H9 (cell line): ENCODE measurements around the gene SPRED2. TPM values are rescaled to one million over a fixed set of nuclear protein-coding genes. Genes with fewer than 3 reads are reported as not detected.
"Not testable (repeated sequence)": the region's sequence is repeated elsewhere in the genome, so short reads cannot be mapped to it uniquely, and the experiment has no call there.

ENCODE experiments used
- DNase-seq: peaks from one replicate; pipeline ENCODE4 v3.0.0-alpha.2; 2017
- H2AFZ ChIP-seq: one replicate; pipeline ENCODE4 v1.6.1; 2013; ENCODE audit warnings: mild to moderate bottlenecking, low read length, control low read depth, moderate library complexity
- H2AK5ac ChIP-seq: 2 replicates; pipeline ENCODE4 v1.6.1; 2013; ENCODE audit warnings: low read length, control low read depth, mixed read lengths; ENCODE audit not compliant: insufficient read length
- H2BK120ac ChIP-seq: one replicate; pipeline ENCODE4 v1.6.1; 2013; ENCODE audit warnings: low read depth, mild to moderate bottlenecking, low read length, control low read depth, inconsistent platforms; ENCODE audit not compliant: poor library complexity, severe bottlenecking
- H2BK12ac ChIP-seq: 2 replicates; pipeline ENCODE4 v1.6.1; 2013; ENCODE audit warnings: low read length, control low read depth, mixed read lengths, low read depth; ENCODE audit not compliant: insufficient read length
- H2BK15ac ChIP-seq: 2 replicates; pipeline ENCODE4 v1.6.1; 2013; ENCODE audit warnings: low read depth, low read length, control low read depth
- H2BK20ac ChIP-seq: one replicate; pipeline ENCODE4 v1.6.1; 2013; ENCODE audit warnings: low read depth, mild to moderate bottlenecking, low read length, control low read depth, inconsistent platforms; ENCODE audit not compliant: poor library complexity, severe bottlenecking
- H2BK5ac ChIP-seq: 2 replicates; pipeline ENCODE4 v1.6.1; 2013; ENCODE audit warnings: low read length, control low read depth, mixed read lengths; ENCODE audit not compliant: insufficient read length
- H3K14ac ChIP-seq: 2 replicates; pipeline ENCODE4 v1.6.1; 2013; ENCODE audit warnings: low read length, control low read depth; ENCODE audit not compliant: insufficient read depth
- H3K18ac ChIP-seq: 2 replicates; pipeline ENCODE4 v1.6.1; 2013; ENCODE audit warnings: low read depth, mild to moderate bottlenecking, mixed read lengths, low read length, control low read depth; ENCODE audit not compliant: insufficient read length
- H3K23ac ChIP-seq: 2 replicates; pipeline ENCODE4 v1.6.1; 2013; ENCODE audit warnings: low read length, control low read depth, mixed read lengths, low read depth; ENCODE audit not compliant: insufficient read length
- H3K23me2 ChIP-seq: 2 replicates; pipeline ENCODE4 v1.6.1; 2013; ENCODE audit warnings: low read depth, mild to moderate bottlenecking, mixed read lengths, low read length, control low read depth; ENCODE audit not compliant: insufficient read length, poor library complexity, severe bottlenecking
- H3K27ac ChIP-seq: 2 replicates; pipeline ENCODE4 v1.5.1; 2013; ENCODE audit warnings: low read length, control low read depth, mixed read lengths, low read depth; ENCODE audit not compliant: insufficient read length
- H3K27me3 ChIP-seq: 2 replicates; pipeline ENCODE4 v1.6.1; 2013; ENCODE audit warnings: low read length, control low read depth, inconsistent platforms; ENCODE audit not compliant: insufficient read depth
- H3K4ac ChIP-seq: 2 replicates; pipeline ENCODE4 v1.6.1; 2013; ENCODE audit warnings: low read depth, mild to moderate bottlenecking, control low read depth, inconsistent platforms, low read length, moderate library complexity
- H3K4me1 ChIP-seq: 2 replicates; pipeline ENCODE4 v1.6.1; 2013; ENCODE audit warnings: low read length, control low read depth, inconsistent platforms; ENCODE audit not compliant: insufficient read depth
- H3K4me2 ChIP-seq: 2 replicates; pipeline ENCODE4 v1.6.1; 2013; ENCODE audit warnings: low read length, control low read depth, mixed read lengths; ENCODE audit not compliant: insufficient read length, insufficient read depth
- H3K56ac ChIP-seq: 2 replicates; pipeline ENCODE4 v1.6.1; 2013; ENCODE audit warnings: low read depth, mild to moderate bottlenecking, mixed read lengths, low read length, control low read depth; ENCODE audit not compliant: insufficient read length
- H3K79me1 ChIP-seq: 2 replicates; pipeline ENCODE4 v1.6.1; 2013; ENCODE audit warnings: low read depth, mild to moderate bottlenecking, moderate library complexity, low read length, control low read depth, inconsistent platforms; ENCODE audit not compliant: insufficient read depth, poor library complexity, severe bottlenecking
- H3K79me2 ChIP-seq: 2 replicates; pipeline ENCODE4 v1.6.1; 2013; ENCODE audit warnings: low read length, control low read depth, inconsistent platforms; ENCODE audit not compliant: insufficient read depth
- H3K9ac ChIP-seq: 2 replicates; pipeline ENCODE4 v1.6.1; 2013; ENCODE audit warnings: low read length, control low read depth, mixed read lengths; ENCODE audit not compliant: insufficient read length; ENCODE audit errors: extremely low read depth
- H3K9me3 ChIP-seq: one replicate; pipeline ENCODE4 v1.6.1; 2013; ENCODE audit warnings: low read depth, low read length, inconsistent platforms; ENCODE audit not compliant: control insufficient read depth
- H3T11ph ChIP-seq: one replicate; pipeline ENCODE4 v1.6.1; 2013; ENCODE audit warnings: mild to moderate bottlenecking, low read length, control low read depth, inconsistent platforms
- H4K20me1 ChIP-seq: one replicate; pipeline ENCODE4 v1.6.1; 2013; ENCODE audit not compliant: control insufficient read depth, insufficient read length, insufficient read depth
- H4K5ac ChIP-seq: 2 replicates; pipeline ENCODE4 v1.6.1; 2013; ENCODE audit warnings: low read depth, mild to moderate bottlenecking, mixed read lengths, low read length, control low read depth; ENCODE audit not compliant: insufficient read length
- H4K8ac ChIP-seq: replicated peaks from 2 replicates; pipeline ENCODE4 v1.6.1; 2013; ENCODE audit warnings: low read length, control low read depth, mixed read lengths, low read depth; ENCODE audit not compliant: insufficient read length
- H4K91ac ChIP-seq: 2 replicates; pipeline ENCODE4 v1.6.1; 2013; ENCODE audit warnings: low read depth, mild to moderate bottlenecking, moderate library complexity, mixed read lengths, low read length, control low read depth; ENCODE audit not compliant: insufficient read length
- H3K27ac Mint-ChIP-seq, 3 experiments: 2 replicates in 2 of 3; 3 replicates in 1 of 3; pipeline ENCODE4 v1.8.0; 2020 to 2021; ENCODE audit warnings: mixed read lengths in 3 of 3, mild to moderate bottlenecking in 1 of 3, moderate library complexity in 1 of 3
- H3K27me3 Mint-ChIP-seq: 2 replicates; pipeline ENCODE4 v1.8.0; 2021; ENCODE audit warnings: low read depth, mild to moderate bottlenecking, moderate library complexity, mixed read lengths
- H3K36me3 Mint-ChIP-seq, 3 experiments: 2 replicates in 2 of 3; 3 replicates in 1 of 3; pipeline ENCODE4 v1.8.0; 2020 to 2021; ENCODE audit warnings: low read depth in 3 of 3, mixed read lengths in 3 of 3; ENCODE audit not compliant: insufficient read depth in 1 of 3
- H3K4me1 Mint-ChIP-seq, 2 experiments: 2 replicates each; pipeline ENCODE4 v1.8.0; 2020; ENCODE audit warnings: mixed read lengths in 2 of 2
- H3K4me3 Mint-ChIP-seq, 2 experiments: 2 replicates in 1 of 2; 3 replicates in 1 of 2; pipeline ENCODE4 v1.8.0; 2020 to 2021; ENCODE audit warnings: mild to moderate bottlenecking in 2 of 2, mixed read lengths in 2 of 2, moderate library complexity in 1 of 2
- H3K9me3 Mint-ChIP-seq, 2 experiments: 2 replicates in 1 of 2; 3 replicates in 1 of 2; pipeline ENCODE4 v1.8.0; 2020; ENCODE audit warnings: mild to moderate bottlenecking in 2 of 2, mixed read lengths in 2 of 2, moderate library complexity in 1 of 2
- WGBS: extraction: QIAGEN DNeasy Blood & Tissue Kit; methylation state at CpG from one replicate; pipeline ENCODE4 v1.1.7; 2013; ENCODE audit warnings: missing lambda C conversion rate, low lambda C conversion rate, mixed read lengths; ENCODE audit not compliant: insufficient read length; ENCODE audit errors: extremely low coverage; 5-methylcytosine and 5-hydroxymethylcytosine counted together
- total RNA-seq: library from RNA; stranded (reverse); gene quantifications from 2 replicates; pipeline ENCODE4 v1.2.1, GENCODE V29; 2021

The SPRED2 gene
- total RNA-seq, 1 experiment from 2014 or later = 23.5 TPM

DNA sequence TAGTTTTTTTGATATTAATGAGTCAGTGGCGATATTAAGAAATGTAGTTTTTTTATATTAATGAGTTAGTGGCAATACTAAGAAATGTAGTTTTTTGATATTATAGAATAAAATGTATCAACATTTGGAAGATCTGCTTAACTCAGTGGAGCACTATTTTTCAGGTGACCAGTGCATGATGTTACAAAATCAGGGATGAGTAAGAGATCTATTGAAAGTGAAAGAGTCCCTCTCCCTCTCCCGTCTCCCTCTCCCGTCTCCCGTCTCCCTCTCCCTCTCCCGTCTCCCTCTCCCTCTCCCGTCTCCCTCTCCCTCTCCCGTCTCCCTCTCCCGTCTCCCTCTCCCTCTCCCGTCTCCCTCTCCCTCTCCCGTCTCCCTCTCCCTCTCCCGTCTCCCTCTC is 94.5 kb downstream of the SPRED2 start:
- not testable (repeated sequence) for H3K27ac Mint-ChIP-seq, H3K9me3 Mint-ChIP-seq, H3K79me2 ChIP-seq, H3T11ph ChIP-seq, H2BK20ac ChIP-seq, H2BK12ac ChIP-seq, H4K5ac ChIP-seq, H3K27ac ChIP-seq, H4K91ac ChIP-seq, H2AFZ ChIP-seq, H2BK5ac ChIP-seq, H3K23me2 ChIP-seq, H2BK15ac ChIP-seq, H3K4me2 ChIP-seq, H3K79me1 ChIP-seq, H3K18ac ChIP-seq, H3K4me1 Mint-ChIP-seq, H3K27me3 ChIP-seq, H3K9ac ChIP-seq, H3K4me1 ChIP-seq, H3K9me3 ChIP-seq, H3K4me3 Mint-ChIP-seq, H4K8ac ChIP-seq, H4K20me1 ChIP-seq, DNase-seq, H3K27me3 Mint-ChIP-seq, H3K56ac ChIP-seq, H3K14ac ChIP-seq, H3K4ac ChIP-seq, H2BK120ac ChIP-seq, H3K23ac ChIP-seq, H2AK5ac ChIP-seq
- WGBS = 100% methylated on average over 1 of the region's 11 CpGs
- peaks cover 5 to 14% (median 7%) of the 10 kb centered on the region in 3 experiments; a peak in 6 of 7 replicates for H3K36me3 Mint-ChIP-seq
